Measurements from ENCODE around the gene CSF3R. TPM values are rescaled to one million over a fixed set of nuclear protein-coding genes. Genes with fewer than 3 reads are reported as not detected.
"Not testable (repeated sequence)": the region's sequence is repeated elsewhere in the genome, so short reads cannot be mapped to it uniquely, and the experiment has no call there.

Gene CSF3R
- total RNA-seq, 1 donor from 2014 or later, result 2.2 TPM

GRCh38 chr1:36481771-36482723, 666 bp downstream of the CSF3R start:
- DNase-seq, result no peak

- no peak for DNase-seq
Measured at GRCh38 chr1:36481091-36481490, 1.6 kb downstream of the CSF3R start.

- DNase-seq, result no peak
Measured at GRCh38 chr1:36480161-36480560, 2.6 kb downstream of the CSF3R start.

- DNase-seq, result no peak
Measured at GRCh38 chr1:36479505-36480051, 3.1 kb downstream of the CSF3R start.

GRCh38 chr1:36477615-36478014, 5.1 kb downstream of the CSF3R start:
- not testable (repeated sequence) for DNase-seq

GRCh38 chr1:36476945-36477344, 5.8 kb downstream of the CSF3R start:
- no peak for DNase-seq

- DNase-seq, result no peak
Measured at GRCh38 chr1:36475910-36476604, 6.7 kb downstream of the CSF3R start.

- DNase-seq, result no peak
Measured at GRCh38 chr1:36475341-36475740, 7.4 kb downstream of the CSF3R start.

- no peak for DNase-seq
Measured at GRCh38 chr1:36472656-36473055, 10.1 kb downstream of the CSF3R start.

GRCh38 chr1:36471830-36472641, 10.7 kb downstream of the CSF3R start:
- DNase-seq, result no peak

GRCh38 chr1:36469163-36469562, 13.6 kb downstream of the CSF3R start:
- no peak for DNase-seq

GRCh38 chr1:36467700-36468455, 14.8 kb downstream of the CSF3R start:
- DNase-seq, result no peak

- DNase-seq, result no peak
Measured at GRCh38 chr1:36467027-36467410, 15.7 kb downstream of the CSF3R start.

GRCh38 chr1:36466370-36467026, 16.2 kb downstream of the CSF3R start:
- DNase-seq, result no peak

GRCh38 chr1:36465731-36466369, 16.9 kb downstream of the CSF3R start:
- no peak for DNase-seq

- no peak for DNase-seq
Measured at GRCh38 chr1:36464605-36465393, 17.9 kb downstream of the CSF3R start.

- DNase-seq, result peak; percentile 96
Measured at GRCh38 chr1:36463803-36464604, 18.7 kb downstream of the CSF3R start, which contains the start of gene MRPS15. Gene MRPS15, minus strand, starts transcription at chr1:36464384. Its CDS starts 109 bp downstream, at chr1:36464275.

- DNase-seq, result no peak
Measured at GRCh38 chr1:36463463-36463802, 19.3 kb downstream of the CSF3R start.

GRCh38 chr1:36458910-36459309, 23.8 kb downstream of the CSF3R start:
- no peak for DNase-seq
